ENCODE data around the gene ACBD3.

GRCh38 chr1:226148121-226148648 is 38.4 kb downstream of the ACBD3 start:
- TF ChIP-seq CTCF (IDR thresholded peaks at IDR 0.05) (no peak), POLR2A (IDR thresholded peaks at IDR 0.05) (no peak)

All from esophagus squamous epithelium (tissue), 4 donors.